Limb (tissue), 2 donors: ENCODE data around the gene POLN.

Experiments used
- DNase-seq, 2 donors: peaks; one replicate each; pipeline ENCODE4 v3.0.0-alpha.2; 2016; ENCODE audit errors: extremely low spot score in 2 of 2

Gene POLN

GRCh38 chr4:2241410-2242353 is at the start of gene POLN, which contains the start of gene HAUS3:
Gene POLN (minus strand): TSS chr4:2242121. CDS start chr4:2229231, 12,890 bp downstream.
Gene HAUS3 (minus strand): TSS chr4:2242121. CDS start chr4:2240946, 1,175 bp downstream.
- peak; percentile 97 to 99 for DNase-seq

- no peak for DNase-seq
These were observed 49.2 kb upstream of the POLN start for GRCh38 chr4:2290974-2291704.

DNA sequence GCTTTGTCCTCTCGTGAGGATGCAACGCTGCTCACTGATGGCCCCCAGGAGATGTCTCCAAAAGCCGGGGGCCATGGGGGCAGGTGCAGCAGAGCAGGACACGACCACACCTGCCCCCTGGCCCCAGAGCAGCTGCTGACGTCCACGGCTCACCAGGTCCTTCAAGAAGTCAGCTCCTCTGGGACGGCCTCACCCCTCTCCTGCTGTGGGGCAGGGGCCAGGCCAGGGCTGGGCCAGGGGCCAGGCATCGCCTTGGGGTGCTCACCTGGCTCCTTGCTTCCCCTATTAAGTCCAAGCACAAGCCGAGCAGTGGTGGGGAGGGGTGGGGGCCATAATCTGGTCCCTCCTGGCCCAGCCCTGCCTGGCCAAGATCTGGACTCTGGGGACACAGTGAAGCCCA is 48.6 kb upstream of the POLN start:
- DNase-seq: no peak

GRCh38 chr4:2289955-2290333 is 48.0 kb upstream of the POLN start:
- no peak for DNase-seq

DNA sequence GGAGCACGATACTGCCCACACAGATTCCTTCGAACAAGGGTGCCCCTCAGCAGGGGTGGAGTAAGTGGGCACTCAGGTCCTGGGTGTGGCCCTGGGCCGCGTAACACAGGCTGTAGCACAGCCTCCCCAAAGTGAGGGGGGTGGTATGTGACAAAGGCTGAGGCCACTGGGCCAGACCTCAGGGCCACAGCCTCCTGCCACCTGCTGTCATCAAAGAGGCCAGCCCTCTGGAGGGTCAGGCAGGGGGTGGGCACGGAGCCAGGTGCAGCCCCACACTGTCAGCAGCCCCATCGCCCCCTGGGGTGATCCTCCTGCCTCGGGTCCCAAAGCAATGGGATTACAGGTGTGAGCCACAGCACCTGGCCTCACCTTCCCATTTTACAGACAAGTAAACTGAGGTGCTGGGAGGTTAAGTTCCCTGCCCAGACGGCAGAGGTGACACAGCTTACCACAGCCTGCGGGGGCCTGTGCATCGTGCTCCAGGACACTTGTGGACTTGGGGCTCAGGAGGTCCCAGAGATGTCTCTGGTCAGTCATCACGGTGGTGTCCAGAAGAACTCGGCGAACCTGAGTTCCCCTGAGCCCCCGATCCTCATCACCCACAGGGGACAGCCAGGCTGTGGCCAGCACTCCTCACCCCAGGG is 47.5 kb upstream of the POLN start:
- no peak for DNase-seq

- no peak for DNase-seq
These were observed 46.2 kb upstream of the POLN start for GRCh38 chr4:2288051-2288541.

- peak in 1 of 2 donors; percentile 34 for DNase-seq
These were observed 45.6 kb upstream of the POLN start for GRCh38 chr4:2287594-2287915.

- DNase-seq: peak in 1 of 2 donors; percentile 36
These were observed 45.1 kb upstream of the POLN start for GRCh38 chr4:2286904-2287593.

DNA sequence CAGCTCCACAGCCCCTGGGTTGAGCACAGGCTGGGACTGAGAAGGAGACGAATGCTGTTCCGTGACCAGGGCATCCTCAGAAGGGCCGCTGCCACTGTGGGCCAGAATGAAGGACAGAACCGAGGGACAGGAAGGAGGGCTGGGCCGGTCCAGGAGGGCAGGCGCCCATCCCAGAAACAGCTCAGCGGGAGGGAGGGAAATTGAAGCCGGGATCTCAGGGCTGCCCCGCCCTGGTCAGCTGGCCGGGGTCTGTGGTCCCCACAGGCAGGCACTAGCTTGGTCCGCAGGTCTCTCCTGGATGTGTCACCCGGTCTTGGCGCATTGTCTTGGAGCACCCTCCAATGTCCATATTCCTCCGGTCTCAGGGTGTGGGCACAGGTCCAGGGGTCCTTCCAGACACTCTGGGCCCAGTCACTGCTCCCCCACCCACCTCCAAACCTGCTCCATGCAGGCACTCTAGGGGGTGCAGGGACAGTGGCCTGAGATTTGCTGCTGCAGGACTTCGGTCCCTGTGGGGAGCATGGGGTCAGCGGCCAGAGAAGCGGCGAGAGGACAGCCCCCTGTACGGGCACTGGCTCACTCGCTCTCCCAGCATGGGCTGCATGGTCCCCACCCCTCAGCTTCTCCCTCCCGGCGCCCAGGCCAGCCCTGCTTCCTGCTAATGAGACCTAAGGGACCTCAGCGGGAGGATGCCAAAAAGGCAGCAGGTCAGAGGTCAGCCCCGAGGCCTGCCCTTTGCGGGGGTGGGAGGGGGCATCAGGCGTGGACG is 43.9 kb upstream of the POLN start:
- peak in 1 of 2 donors; percentile 27 for DNase-seq

DNA sequence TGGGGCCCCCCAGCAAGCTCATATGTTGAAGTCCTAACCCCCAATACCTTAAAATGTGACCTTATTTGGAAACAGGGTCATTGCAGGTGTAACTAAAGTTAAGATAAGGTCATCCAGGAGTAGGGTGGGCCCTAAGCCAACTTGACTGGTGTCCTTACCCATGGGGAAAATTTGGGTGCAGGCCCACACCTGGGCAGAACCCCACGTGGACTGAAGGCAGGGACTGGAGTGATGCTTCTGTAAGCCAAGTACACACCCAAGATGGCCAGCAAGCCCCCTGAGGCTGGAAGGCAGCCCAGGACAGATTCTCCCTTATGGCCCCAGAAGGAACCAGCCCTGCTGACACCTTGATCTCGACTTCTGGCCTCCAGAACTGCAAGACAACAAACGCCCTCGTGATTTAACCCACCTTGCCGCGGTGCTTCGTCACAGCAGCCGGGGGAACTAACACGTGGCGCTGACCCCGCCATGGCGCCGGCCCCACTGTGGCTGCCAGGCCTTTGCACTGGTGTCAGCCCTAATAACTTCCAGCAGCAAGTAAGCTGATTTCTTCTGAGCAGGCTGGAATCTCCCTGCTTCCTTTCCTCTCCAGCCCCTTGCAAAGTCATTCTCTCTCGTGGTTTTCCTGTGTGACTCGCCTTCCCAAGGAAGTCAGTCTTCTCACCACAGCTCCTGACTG is 43.2 kb upstream of the POLN start:
- DNase-seq: no peak

GRCh38 chr4:2284161-2284933 is 42.4 kb upstream of the POLN start:
- no peak for DNase-seq

GRCh38 chr4:2283199-2283711 is 41.3 kb upstream of the POLN start:
- DNase-seq: no peak

GRCh38 chr4:2281575-2282343 is 39.8 kb upstream of the POLN start:
- DNase-seq: no peak

DNA sequence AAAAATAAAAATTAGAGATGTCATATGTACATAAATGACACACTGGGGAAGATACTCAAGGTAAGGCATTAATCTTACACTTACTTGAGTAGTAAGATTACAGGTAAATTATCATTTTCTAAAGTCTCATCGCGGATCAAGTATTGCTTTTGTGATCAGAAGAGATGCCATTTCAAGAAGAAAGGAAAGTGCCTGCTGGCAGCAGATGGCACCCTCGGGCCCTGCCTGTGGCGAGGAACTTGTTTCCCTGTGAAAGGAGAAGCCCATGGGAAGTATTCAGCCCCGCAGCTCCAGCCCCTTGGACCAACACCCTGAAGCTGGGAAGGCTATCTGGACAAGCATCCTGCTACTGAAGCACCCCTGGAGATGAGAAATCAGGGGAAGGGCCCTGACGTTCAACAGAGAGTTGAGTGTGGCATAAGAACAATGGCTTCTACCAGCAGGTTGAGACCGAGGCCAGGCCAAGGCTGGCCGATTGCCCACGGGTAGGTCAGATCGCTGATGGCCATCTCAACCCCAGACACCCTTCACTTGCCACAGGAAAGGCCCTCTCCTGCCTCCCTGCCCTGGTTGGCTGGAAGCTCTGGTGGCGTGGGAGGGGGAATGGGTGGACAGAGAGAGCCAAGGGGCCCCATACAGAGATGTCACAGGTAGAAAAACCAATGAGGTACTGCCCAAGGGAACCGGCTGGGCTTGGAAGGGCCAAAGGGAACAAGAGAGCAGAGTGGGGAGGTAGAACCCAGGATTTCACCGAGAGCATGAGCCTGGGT is 38.8 kb upstream of the POLN start:
- no peak for DNase-seq

GRCh38 chr4:2277956-2278355 is 36.0 kb upstream of the POLN start:
- DNase-seq: no peak

DNA sequence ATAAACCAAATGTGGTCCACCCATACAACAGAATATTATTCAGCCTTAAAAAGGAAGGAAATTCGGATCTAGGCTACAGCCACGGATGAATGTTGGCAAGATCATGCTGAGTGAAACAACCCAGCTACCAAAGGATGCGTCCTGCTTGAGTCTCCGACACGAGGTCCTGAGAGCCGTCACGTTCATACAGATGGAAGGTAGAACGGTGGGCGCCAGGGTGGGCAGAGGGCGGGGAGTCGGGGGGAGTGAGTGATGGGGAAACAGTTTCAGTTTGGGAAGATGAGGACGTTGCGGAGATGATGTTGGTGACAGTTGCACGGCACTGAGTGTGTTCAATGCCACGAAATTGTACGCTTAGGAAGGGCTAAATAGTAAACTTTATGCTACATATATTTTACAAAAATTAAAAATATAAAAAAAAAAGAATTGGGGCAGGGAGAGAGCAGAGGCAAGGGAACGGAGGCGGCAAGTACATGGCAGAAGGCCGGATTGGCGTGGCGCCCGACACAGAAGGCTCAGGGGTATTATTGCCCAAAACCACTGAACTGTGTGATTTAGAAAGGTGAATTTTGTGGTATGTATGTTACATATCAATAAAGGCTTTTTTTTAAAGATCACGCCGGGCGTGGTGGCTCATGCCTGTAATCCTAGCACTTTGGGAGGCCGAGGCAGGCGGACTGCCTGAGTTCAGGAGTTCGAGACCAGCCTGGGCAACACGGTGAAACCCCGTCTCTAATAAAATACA is 34.8 kb upstream of the POLN start:
- DNase-seq: no peak
